HG03280 (cell line): ENCODE results near the gene RP9.

ENCODE experiments used
- ATAC-seq: cut with Tn5 transposase; IDR thresholded peaks from one replicate; pipeline ENCODE4 v1.9.1; 2021; ENCODE audit warnings: mild to moderate bottlenecking, moderate library complexity; ENCODE audit not compliant: unreplicated experiment

The RP9 gene

GRCh38 chr7:33066771-33067170, 42.4 kb downstream of the RP9 start:
- no peak for ATAC-seq

- ATAC-seq = no peak
Observed at GRCh38 chr7:33065981-33066380, 43.2 kb downstream of the RP9 start.

- peak; percentile 95 for ATAC-seq
Observed at GRCh38 chr7:33062782-33063443, 46.3 kb downstream of the RP9 start.

- peak; percentile 40 for ATAC-seq
Observed at GRCh38 chr7:33062023-33062781, 47.0 kb downstream of the RP9 start, which contains the start of gene NT5C3A. NT5C3A (minus strand) TSS chr7:33062776; CDS start chr7:33062705, 71 bp downstream.

GRCh38 chr7:33061282-33061937, 47.8 kb downstream of the RP9 start:
- no peak for ATAC-seq

- ATAC-seq = no peak
Observed at GRCh38 chr7:33059635-33060034, 49.6 kb downstream of the RP9 start.

- ATAC-seq = no peak
Observed at GRCh38 chr7:33055158-33055557, 54.0 kb downstream of the RP9 start.

- no peak for ATAC-seq
Observed at GRCh38 chr7:33054261-33054964, 54.8 kb downstream of the RP9 start.

- ATAC-seq = no peak
Observed at GRCh38 chr7:33053721-33054120, 55.5 kb downstream of the RP9 start.

- ATAC-seq = no peak
Observed at GRCh38 chr7:33050535-33051318, 58.5 kb downstream of the RP9 start.

GRCh38 chr7:33048704-33049103, 60.5 kb downstream of the RP9 start:
- ATAC-seq = no peak

- no peak for ATAC-seq
Observed at GRCh38 chr7:33048257-33048656, 60.9 kb downstream of the RP9 start.

- ATAC-seq = no peak
Observed at GRCh38 chr7:33044986-33045385, 64.2 kb downstream of the RP9 start.
